NB4 (cell line): ENCODE data around the gene ATP6V1F.

Experiments
- DNase-seq: peaks from one replicate; pipeline ENCODE4 v3.0.0; 2010; ENCODE audit warnings: low read depth
- H3K4me3 ChIP-seq: one replicate; pipeline ENCODE4 v1.5.1; 2011; ENCODE audit warnings: mild to moderate bottlenecking, low read depth, low read length, moderate library complexity
- MYC ChIP-seq: IDR thresholded peaks from 2 replicates; pipeline ENCODE4 v1.6.1; 2011; ENCODE audit warnings: low read depth, low read length
- POLR2A ChIP-seq: IDR thresholded peaks from 2 replicates; pipeline ENCODE4 v1.6.1; 2011; ENCODE audit warnings: mild to moderate bottlenecking; ENCODE audit not compliant: insufficient read length; ENCODE audit errors: extremely low read depth
- TF ChIP-seq, protein P1 (sequence below): IDR thresholded peaks from 2 replicates; pipeline ENCODE4 v1.6.1; 2011; ENCODE audit warnings: low read depth, low read length
- TF ChIP-seq, protein P2 (sequence below): IDR thresholded peaks from one replicate; pipeline ENCODE4 v1.5.1; 2012; ENCODE audit warnings: low read depth, low read length

The ATP6V1F gene

DNA sequence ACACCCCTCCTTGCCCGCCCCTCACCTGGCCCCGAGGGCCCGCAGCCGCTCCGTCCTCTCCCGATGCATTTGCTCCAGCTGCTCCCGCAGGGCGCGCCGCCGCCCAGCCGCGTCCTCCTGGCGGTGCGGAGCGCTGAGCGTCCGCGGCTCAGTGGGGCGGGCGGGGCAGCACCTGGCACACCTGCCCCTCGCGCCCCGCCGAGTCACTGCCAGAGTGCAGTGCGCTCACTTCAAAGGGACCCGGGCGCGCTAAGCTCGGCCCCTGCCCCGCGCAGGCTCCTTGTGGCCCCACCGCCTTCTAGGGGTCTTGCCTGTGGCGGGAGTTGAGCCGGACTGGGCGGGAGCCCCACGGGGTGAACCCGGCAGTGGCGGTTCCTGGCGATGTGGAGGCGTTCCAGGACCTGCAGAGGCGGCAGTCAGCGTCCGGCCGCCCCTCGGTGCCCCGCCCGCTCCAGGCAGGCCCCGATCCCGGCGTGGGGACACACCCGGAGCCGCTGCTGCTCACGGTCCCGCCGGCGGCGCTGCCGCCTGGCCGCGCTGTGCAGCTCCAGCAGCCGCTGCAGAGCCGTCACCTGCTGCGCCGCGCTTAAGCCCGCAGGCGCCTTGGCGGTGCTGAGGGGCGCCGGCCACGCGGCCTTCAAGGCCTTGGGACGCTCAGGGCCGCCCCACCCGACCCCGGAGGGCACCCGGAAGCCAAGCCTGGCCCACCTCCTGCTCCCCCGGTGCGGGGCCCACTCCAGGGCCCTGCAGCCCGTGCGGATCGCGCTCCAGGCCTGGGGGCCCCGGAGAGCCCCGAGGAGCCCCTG is 6.7 kb downstream of the ATP6V1F start:
- DNase-seq = peak; percentile 29
- H3K4me3 ChIP-seq = no peak overlapping the region
- TF ChIP-seq, protein P1, sequence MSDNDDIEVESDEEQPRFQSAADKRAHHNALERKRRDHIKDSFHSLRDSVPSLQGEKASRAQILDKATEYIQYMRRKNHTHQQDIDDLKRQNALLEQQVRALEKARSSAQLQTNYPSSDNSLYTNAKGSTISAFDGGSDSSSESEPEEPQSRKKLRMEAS = no peak
- no peak for TF ChIP-seq POLR2A
- TF ChIP-seq, protein P2, sequence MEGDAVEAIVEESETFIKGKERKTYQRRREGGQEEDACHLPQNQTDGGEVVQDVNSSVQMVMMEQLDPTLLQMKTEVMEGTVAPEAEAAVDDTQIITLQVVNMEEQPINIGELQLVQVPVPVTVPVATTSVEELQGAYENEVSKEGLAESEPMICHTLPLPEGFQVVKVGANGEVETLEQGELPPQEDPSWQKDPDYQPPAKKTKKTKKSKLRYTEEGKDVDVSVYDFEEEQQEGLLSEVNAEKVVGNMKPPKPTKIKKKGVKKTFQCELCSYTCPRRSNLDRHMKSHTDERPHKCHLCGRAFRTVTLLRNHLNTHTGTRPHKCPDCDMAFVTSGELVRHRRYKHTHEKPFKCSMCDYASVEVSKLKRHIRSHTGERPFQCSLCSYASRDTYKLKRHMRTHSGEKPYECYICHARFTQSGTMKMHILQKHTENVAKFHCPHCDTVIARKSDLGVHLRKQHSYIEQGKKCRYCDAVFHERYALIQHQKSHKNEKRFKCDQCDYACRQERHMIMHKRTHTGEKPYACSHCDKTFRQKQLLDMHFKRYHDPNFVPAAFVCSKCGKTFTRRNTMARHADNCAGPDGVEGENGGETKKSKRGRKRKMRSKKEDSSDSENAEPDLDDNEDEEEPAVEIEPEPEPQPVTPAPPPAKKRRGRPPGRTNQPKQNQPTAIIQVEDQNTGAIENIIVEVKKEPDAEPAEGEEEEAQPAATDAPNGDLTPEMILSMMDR = no peak
- TF ChIP-seq MYC = no peak

DNA sequence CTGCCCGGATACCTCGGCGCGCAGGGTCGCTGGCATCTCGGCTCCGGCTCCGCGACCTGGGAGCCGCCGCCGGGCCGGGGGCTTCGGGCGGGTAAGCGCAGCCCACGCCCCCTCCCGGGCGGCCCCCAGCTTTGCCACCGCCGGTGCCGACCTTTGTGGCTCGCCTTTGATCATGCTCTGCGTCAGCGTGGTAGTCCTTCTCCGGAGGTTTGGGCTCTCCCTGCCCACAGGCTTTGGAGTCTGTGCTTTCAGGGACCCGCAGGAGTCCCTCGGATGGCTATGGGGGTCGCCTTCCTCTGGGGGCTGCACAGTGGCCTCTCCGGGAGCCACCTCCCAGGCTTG is 7.3 kb downstream of the ATP6V1F start:
- H3K4me3 ChIP-seq = no peak overlapping the region
- no peak for DNase-seq
- TF ChIP-seq POLR2A = no peak
- TF ChIP-seq, protein P1 = no peak
- no peak for TF ChIP-seq MYC
- TF ChIP-seq, protein P2 = no peak

DNA sequence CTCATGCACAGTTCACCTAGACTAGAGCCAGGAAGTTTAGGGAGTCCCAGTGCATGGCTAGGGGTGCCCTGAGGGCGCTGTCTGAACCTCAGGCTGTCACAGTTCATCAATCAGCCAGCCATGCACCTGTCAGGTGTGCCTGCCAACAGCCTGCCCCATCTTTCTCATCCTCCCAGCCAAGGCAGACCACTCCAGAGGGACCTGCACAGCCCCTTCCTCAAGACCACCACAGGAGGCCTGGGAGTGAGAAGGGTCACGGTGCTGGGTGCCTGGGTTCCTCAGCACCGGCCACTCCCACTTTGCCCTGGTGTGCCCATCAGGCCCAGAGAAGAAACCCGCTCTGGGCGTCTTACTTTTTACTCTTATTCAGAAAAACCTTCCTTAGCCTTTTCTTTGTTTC is 8.4 kb downstream of the ATP6V1F start:
- DNase-seq = no peak
- TF ChIP-seq, protein P1 = no peak
- no peak for TF ChIP-seq MYC
- TF ChIP-seq POLR2A = no peak
- TF ChIP-seq, protein P2 = no peak

DNA sequence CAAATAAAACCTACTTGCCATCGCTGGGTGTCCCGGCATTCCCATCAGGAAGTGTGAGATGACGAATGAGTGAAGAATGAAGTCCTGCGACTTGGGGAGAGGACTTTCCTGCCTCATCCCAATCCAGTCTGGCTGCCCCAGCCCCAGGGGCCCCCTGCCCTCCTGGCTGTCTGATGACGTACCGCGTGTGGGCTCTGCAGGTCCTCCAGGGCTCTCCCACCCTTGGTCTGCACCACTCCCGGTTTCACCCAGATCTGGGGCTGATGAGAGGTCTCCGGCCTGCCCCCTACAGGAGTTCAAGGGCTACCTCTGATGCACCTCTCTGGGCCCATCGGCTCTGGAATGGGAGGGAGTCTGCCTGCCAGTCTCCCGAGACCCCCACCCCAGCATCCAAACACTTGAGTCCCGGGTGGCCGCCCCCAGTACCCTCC is 9.8 kb downstream of the ATP6V1F start:
- H3K4me3 ChIP-seq = no peak overlapping the region
- TF ChIP-seq MYC = no peak
- TF ChIP-seq, protein P1 = no peak
- no peak for TF ChIP-seq POLR2A
- TF ChIP-seq, protein P2 = peak; percentile 39
- DNase-seq = peak; percentile 41

More for the DNA sequence above, 8.4 kb downstream of the ATP6V1F start:
- H3K4me3 ChIP-seq = no peak overlapping the region

DNA sequence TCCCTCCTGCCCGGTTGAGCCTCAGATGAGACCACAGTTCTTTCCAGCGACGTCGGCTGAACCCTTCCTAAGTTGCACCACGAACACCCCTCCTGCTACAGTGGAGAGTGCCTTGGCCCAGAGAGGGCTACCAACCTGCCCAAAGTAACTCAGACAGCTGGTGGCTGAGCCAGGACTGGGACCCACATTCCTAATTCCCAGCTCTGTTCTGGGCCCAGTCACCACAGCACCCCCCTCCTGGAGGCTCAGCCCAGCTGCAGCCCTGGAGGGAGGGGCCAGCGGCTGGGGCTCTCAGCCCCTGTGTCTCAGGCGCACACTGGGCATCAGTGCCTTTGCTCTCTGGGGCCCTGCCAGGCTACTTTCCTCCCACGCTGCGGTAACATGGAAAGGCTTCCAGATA is 10.6 kb downstream of the ATP6V1F start:
- H3K4me3 ChIP-seq = no peak overlapping the region
- no peak for DNase-seq
- TF ChIP-seq POLR2A (no peak), MYC (no peak)
- TF ChIP-seq, protein P1 = no peak
- TF ChIP-seq, protein P2 = no peak
